Spleen (tissue), 11 donors: ENCODE measurements around the gene KCNF1. TPM values are rescaled to one million over a fixed set of nuclear protein-coding genes. Genes with fewer than 3 reads are reported as not detected.
A peak's percentile ranks its signal among the peaks of the same experiment; 100 is the strongest.

Experiments used
- DNase-seq: peaks from one replicate; pipeline ENCODE4 v3.0.0-alpha.2; 2020
- H3K27ac ChIP-seq, 8 donors: fragments of 200-600 bp; sonication (generic) in 7 of 8; 1 replicate in 4 of 8; 2 replicates in 4 of 8; pipeline versions ENCODE4 v1.5.0 to v1.8.0; 2016 to 2021; ENCODE audit warnings: inconsistent platforms in 4 of 8, mild to moderate bottlenecking in 4 of 8, moderate library complexity in 1 of 8
- H3K27me3 ChIP-seq, 7 donors: fragments of 200-600 bp; sonication (generic) in 6 of 7; replicated peaks in 1 of 7; 1 replicate in 4 of 7; 2 replicates in 3 of 7; pipeline versions ENCODE4 v1.5.0 to v1.8.0; 2016 to 2021; ENCODE audit warnings: inconsistent platforms in 3 of 7, mild to moderate bottlenecking in 1 of 7
- H3K36me3 ChIP-seq, 6 donors: fragments of 200-600 bp; sonication (generic) in 5 of 6; 1 replicate in 4 of 6; 2 replicates in 2 of 6; pipeline versions ENCODE4 v1.5.0 to v1.8.0; 2016 to 2021; ENCODE audit warnings: inconsistent platforms in 2 of 6
- H3K4me1 ChIP-seq, 6 donors: fragments of 200-600 bp; sonication (generic) in 5 of 6; 1 replicate in 3 of 6; 2 replicates in 3 of 6; pipeline versions ENCODE4 v1.5.0 to v1.8.0; 2016 to 2021; ENCODE audit warnings: inconsistent platforms in 3 of 6
- H3K4me3 ChIP-seq, 8 donors: fragments of 200-600 bp; sonication (generic) in 7 of 8; 1 replicate in 4 of 8; 2 replicates in 4 of 8; pipeline versions ENCODE4 v1.5.0 to v1.8.0; 2016 to 2021; ENCODE audit warnings: inconsistent platforms in 4 of 8, mild to moderate bottlenecking in 4 of 8, moderate library complexity in 2 of 8
- H3K9me3 ChIP-seq, 8 donors: fragments of 200-600 bp; sonication (generic) in 7 of 8; 1 replicate in 4 of 8; 2 replicates in 4 of 8; pipeline versions ENCODE4 v1.5.0 to v1.8.0; 2016 to 2021; ENCODE audit warnings: inconsistent platforms in 4 of 8
- CTCF ChIP-seq, 11 experiments: fragments of 200-600 bp in 7 of 11; fragments of 450-650 bp in 4 of 11; sonication (generic) in 4 of 11; IDR thresholded peaks in 8 of 11; conservative IDR thresholded peaks in 3 of 11; 1 replicate in 7 of 11; 2 replicates in 4 of 11; pipeline versions ENCODE4 v1.4.0 to v1.8.0; 2016 to 2021; ENCODE audit warnings: antibody characterized with exemption in 11 of 11, inconsistent platforms in 4 of 11, mild to moderate bottlenecking in 1 of 11
- POLR2A ChIP-seq, 3 donors: fragments of 450-650 bp; IDR thresholded peaks; one replicate each; pipeline ENCODE4 v1.5.1; 2017; ENCODE audit warnings: antibody characterized with exemption in 3 of 3, mild to moderate bottlenecking in 1 of 3
- POLR2AphosphoS5 ChIP-seq, 3 donors: sonication (generic); formaldehyde crosslinking; IDR thresholded peaks; one replicate each; pipeline ENCODE4 v1.5.1; 2017; ENCODE audit warnings: antibody characterized with exemption in 3 of 3
- WGBS, 5 donors: extraction: QIAGEN DNeasy Blood & Tissue Kit in 3 of 5; methylation state at CpG; one replicate each; pipeline versions ENCODE4 v1.1.5 to v1.1.7; 2013 to 2018; 5-methylcytosine and 5-hydroxymethylcytosine counted together
- intact Hi-C: fragments of 100-400 bp; cut with DNase I; formaldehyde crosslinking; loops from one replicate; pipeline ENCODE4 v1.15.0; 2023; ENCODE audit warnings: low total_unique reads
- polyA plus RNA-seq, 3 donors: library from polyadenylated mRNA; stranded (reverse); fragments of 200-250 nt; gene quantifications; one replicate each; pipeline ENCODE4 v1.2.1, GENCODE V29; 2013
- total RNA-seq, 7 donors: library from RNA; depleted of rRNA in 3 of 7; stranded (reverse); fragments of >200 nt in 3 of 7; fragmentation: NEBNext Ultra II Directional in 4 of 7; extraction: Animal tissue kit (Norgen Biotek cat#: 25700) in 4 of 7; gene quantifications; one replicate each; pipeline versions ENCODE4 v1.1.0 to v1.2.1, GENCODE V29; 2016 to 2021
- donor health status: healthy with polysubstance abuse.
- donor health status: DM: no; HTN: no; CAD: no; lungs with moderate emphysema.
- donor health status: DM: no; HTN: no; CAD: no.
- donor health status: Bipolar disorder and iron deficiency.
- donor health status: healthy.
- donor health status: DM: no; HTN: no; CAD: no.
- donor health status: DM: yes; HTN: yes; CAD: no.

The KCNF1 gene
- total and polyA plus RNA-seq, 10 donors: 0.16 to 1.2 (median 0.57) TPM; not detected in 3

DNA sequence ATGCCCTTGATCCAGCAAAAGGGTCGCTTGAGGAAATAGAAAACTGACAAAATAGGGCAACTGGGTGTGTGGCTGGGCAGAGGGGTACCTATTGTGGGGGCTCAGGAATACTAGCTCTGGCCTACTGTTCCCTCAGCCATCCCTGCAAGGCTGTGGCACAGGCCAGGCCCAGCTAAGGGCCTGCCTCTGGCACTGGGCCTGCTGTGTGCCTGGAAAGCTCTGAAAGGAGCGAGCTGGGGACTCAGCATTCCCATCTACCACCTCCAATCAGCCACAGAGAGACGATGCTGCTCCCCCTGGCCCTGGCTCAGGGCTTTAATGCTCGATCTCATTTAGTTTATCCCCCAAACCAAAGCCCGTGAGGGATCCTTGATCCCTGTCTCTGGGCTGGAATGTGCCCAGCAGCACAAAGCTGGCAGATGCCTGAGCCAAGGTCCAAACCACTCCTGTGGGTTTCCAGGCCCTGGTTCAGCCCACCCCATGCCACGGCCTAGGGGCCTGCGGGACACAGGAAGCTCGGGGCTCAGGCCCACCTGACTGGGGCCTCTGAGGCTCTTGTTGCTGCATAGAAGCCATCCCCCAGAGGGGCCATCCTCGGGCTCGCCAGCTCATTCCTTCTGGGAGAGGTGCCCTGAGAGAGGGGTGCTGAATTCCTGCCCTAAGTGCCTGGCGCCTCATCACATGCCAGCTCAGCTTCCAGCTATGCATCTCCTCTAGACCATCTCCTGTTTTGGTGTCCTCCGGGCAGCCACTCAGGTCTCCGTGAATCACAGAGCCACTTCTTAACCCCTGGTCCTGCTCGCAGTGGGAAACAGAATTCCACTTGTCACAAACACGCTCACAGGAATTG lies 43.0 kb upstream of the KCNF1 start:
- no peak for DNase-seq
- H3K4me3 ChIP-seq: no peak overlapping the region
- intact Hi-C loops: no loop called here
- no peak for TF ChIP-seq POLR2A (IDR thresholded peaks at IDR 0.05)
- no peak for TF ChIP-seq CTCF (IDR thresholded peaks at IDR 0.05 in 8 of 11, conservative IDR thresholded peaks at IDR 0.05 in 3 of 11)
- TF ChIP-seq POLR2AphosphoS5 (IDR thresholded peaks at IDR 0.05): no peak
- peaks cover 0 to 13% (median 8%) of the 10 kb centered on the region in 8 donors for H3K9me3 ChIP-seq
- H3K27me3 ChIP-seq: peaks cover 0 to 16% (median 0%) of the 10 kb centered on the region in 7 donors
- H3K4me1 ChIP-seq: peaks cover 9 to 40% (median 25%) of the 10 kb centered on the region in 6 donors
- no peaks in the 10 kb centered on the region for H3K36me3 ChIP-seq
- no peak overlapping the region for H3K27ac ChIP-seq
- 77 to 91% (median 85%) methylated on average over 6 to 15 of the region's 15 CpGs for WGBS, 5 donors

DNA sequence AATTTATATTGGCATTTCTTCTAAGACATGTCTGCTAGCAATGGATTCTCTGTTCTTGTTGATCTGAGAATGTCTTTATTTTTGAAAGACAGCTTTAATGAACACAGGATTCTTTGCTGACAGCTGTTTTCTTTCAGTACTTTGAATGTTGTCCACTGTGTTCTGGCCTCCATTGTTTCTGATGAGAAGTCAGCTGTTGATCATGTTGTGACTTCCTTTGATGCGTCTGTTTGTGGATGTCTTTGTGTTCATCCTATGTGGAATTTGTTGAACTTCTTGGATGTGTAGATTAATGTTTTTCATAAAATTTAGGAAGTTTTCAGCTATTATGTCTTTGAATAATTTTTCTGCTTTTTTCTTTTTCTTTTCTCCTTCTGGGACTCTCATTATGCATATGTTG lies 39.8 kb upstream of the KCNF1 start:
- TF ChIP-seq CTCF (IDR thresholded peaks at IDR 0.05 in 8 of 11, conservative IDR thresholded peaks at IDR 0.05 in 3 of 11) (no peak), POLR2A (IDR thresholded peaks at IDR 0.05) (no peak), POLR2AphosphoS5 (IDR thresholded peaks at IDR 0.05) (no peak)
- DNase-seq: no peak
- H3K27ac ChIP-seq: no peak overlapping the region
- H3K4me1 ChIP-seq: peaks cover 0 to 12% (median 2%) of the 10 kb centered on the region in 6 donors
- peaks cover 0 to 1% (median 0%) of the 10 kb centered on the region in 7 donors for H3K27me3 ChIP-seq
- H3K4me3 ChIP-seq: no peak overlapping the region
- WGBS, 5 donors: 91 to 98% (median 95%) methylated on average over 1 of the region's 1 CpG
- peaks cover 0 to 13% (median 8%) of the 10 kb centered on the region in 8 donors for H3K9me3 ChIP-seq
- H3K36me3 ChIP-seq: no peaks in the 10 kb centered on the region
- intact Hi-C loops: no loop called here

GRCh38 chr2:10873171-10873570 lies 38.6 kb upstream of the KCNF1 start:
- DNase-seq: no peak
- no peaks in the 10 kb centered on the region for H3K36me3 ChIP-seq
- no peak overlapping the region for H3K4me3 ChIP-seq
- H3K27ac ChIP-seq: no peak overlapping the region
- peaks cover 0 to 13% (median 0%) of the 10 kb centered on the region in 7 donors for H3K27me3 ChIP-seq
- H3K9me3 ChIP-seq: peaks cover 0 to 13% (median 8%) of the 10 kb centered on the region in 8 donors
- 65 to 84% (median 78%) methylated on average over 3 of the region's 3 CpGs for WGBS, 5 donors
- intact Hi-C loops: no loop called here
- no peak for TF ChIP-seq POLR2AphosphoS5 (IDR thresholded peaks at IDR 0.05)
- no peak for TF ChIP-seq POLR2A (IDR thresholded peaks at IDR 0.05)
- TF ChIP-seq CTCF (IDR thresholded peaks at IDR 0.05 in 8 of 11, conservative IDR thresholded peaks at IDR 0.05 in 3 of 11): no peak
- H3K4me1 ChIP-seq: peaks cover 0 to 18% (median 9%) of the 10 kb centered on the region in 6 donors

GRCh38 chr2:10873790-10874437 lies 37.8 kb upstream of the KCNF1 start:
- Histone ChIP-seq H3K9me3 (peaks cover 0 to 13% (median 8%) of the 10 kb centered on the region in 8 donors), H3K4me3 (no peak overlapping the region), H3K27me3 (peaks cover 0 to 15% (median 0%) of the 10 kb centered on the region in 7 donors), H3K27ac (no peak overlapping the region), H3K36me3 (no peaks in the 10 kb centered on the region), H3K4me1 (peaks cover 0 to 18% (median 9%) of the 10 kb centered on the region in 6 donors)
- intact Hi-C loops: no loop called here
- no peak for DNase-seq
- no peak for TF ChIP-seq CTCF (IDR thresholded peaks at IDR 0.05 in 8 of 11, conservative IDR thresholded peaks at IDR 0.05 in 3 of 11)
- peak in 1 of 3 donors; percentile 24 for TF ChIP-seq POLR2AphosphoS5 (IDR thresholded peaks at IDR 0.05)
- 49 to 76% (median 63%) methylated on average over 9 of the region's 9 CpGs for WGBS, 5 donors
